GM21390 (cell line): ENCODE data around the gene RFPL4AL1.
"Not testable (repeated sequence)": the region's sequence is repeated elsewhere in the genome, so short reads cannot be mapped to it uniquely, and the experiment has no call there.

Experiments used
- ATAC-seq: cut with Tn5 transposase; IDR thresholded peaks from one replicate; pipeline ENCODE4 v1.9.1; 2021; ENCODE audit not compliant: unreplicated experiment

RFPL4AL1 gene

GRCh38 chr19:55768818-55769217 lies at the start of gene RFPL4AL1:
TSS of gene RFPL4AL1 (plus strand) at chr19:55769118. CDS start at chr19:55771805, 2,687 bp downstream.
- not testable (repeated sequence) for ATAC-seq

- ATAC-seq: no peak
Observed at GRCh38 chr19:55720214-55720746, 48.6 kb upstream of the RFPL4AL1 start.

- ATAC-seq: no peak
Observed at GRCh38 chr19:55720801-55721200, 48.1 kb upstream of the RFPL4AL1 start.

- ATAC-seq: no peak
Observed at GRCh38 chr19:55723491-55723890, 45.4 kb upstream of the RFPL4AL1 start.

- not testable (repeated sequence) for ATAC-seq
Observed at GRCh38 chr19:55730378-55730777, 38.5 kb upstream of the RFPL4AL1 start.

GRCh38 chr19:55738302-55738701 lies 30.6 kb upstream of the RFPL4AL1 start, which contains the start of gene NLRP9:
TSS of gene NLRP9 (minus strand) at chr19:55738402. CDS start at chr19:55738374, 28 bp downstream.
- ATAC-seq: no peak

GRCh38 chr19:55750715-55751114 lies 18.2 kb upstream of the RFPL4AL1 start:
- no peak for ATAC-seq

- no peak for ATAC-seq
Observed at GRCh38 chr19:55753401-55753800, 15.5 kb upstream of the RFPL4AL1 start.

GRCh38 chr19:55756808-55757207 lies 12.1 kb upstream of the RFPL4AL1 start:
- not testable (repeated sequence) for ATAC-seq

- ATAC-seq: not testable (repeated sequence)
Observed at GRCh38 chr19:55758797-55759196, 10.1 kb upstream of the RFPL4AL1 start, which contains the start of gene RFPL4A. TSS of gene RFPL4A (plus strand) at chr19:55759097. CDS start at chr19:55761801, 2,704 bp downstream.

GRCh38 chr19:55766466-55766865 lies 2.5 kb upstream of the RFPL4AL1 start:
- ATAC-seq: no peak

GRCh38 chr19:55769632-55770031 lies 714 bp downstream of the RFPL4AL1 start:
- ATAC-seq: not testable (repeated sequence)

GRCh38 chr19:55777528-55777927 lies 8.6 kb downstream of the RFPL4AL1 start:
- ATAC-seq: no peak

GRCh38 chr19:55778331-55778730 lies 9.4 kb downstream of the RFPL4AL1 start:
- no peak for ATAC-seq

GRCh38 chr19:55781112-55781511 lies 12.2 kb downstream of the RFPL4AL1 start:
- no peak for ATAC-seq

GRCh38 chr19:55795021-55795420 lies 26.1 kb downstream of the RFPL4AL1 start:
- no peak for ATAC-seq

GRCh38 chr19:55801416-55801815 lies 32.5 kb downstream of the RFPL4AL1 start:
- ATAC-seq: no peak

GRCh38 chr19:55802281-55802680 lies 33.4 kb downstream of the RFPL4AL1 start:
- no peak for ATAC-seq

- no peak for ATAC-seq
Observed at GRCh38 chr19:55809381-55810058, 40.6 kb downstream of the RFPL4AL1 start.

- no peak for ATAC-seq
Observed at GRCh38 chr19:55811340-55811739, 42.4 kb downstream of the RFPL4AL1 start.

GRCh38 chr19:55812449-55812848 lies 43.5 kb downstream of the RFPL4AL1 start:
- ATAC-seq: no peak

- no peak for ATAC-seq
Observed at GRCh38 chr19:55813906-55814305, 45.0 kb downstream of the RFPL4AL1 start.
